HepG2 (cell line): ENCODE results near the gene RRP36. TPM values are rescaled to one million over a fixed set of nuclear protein-coding genes. Genes with fewer than 3 reads are reported as not detected.

Experiments used
- KDM5B ChIP-seq: sonication (generic); formaldehyde crosslinking; IDR thresholded peaks from 2 replicates; pipeline ENCODE4 v1.4.0; 2020; ENCODE audit warnings: missing genetic modification reagents, mild to moderate bottlenecking, borderline replicate concordance
- ONECUT2 ChIP-seq: sonication (generic); formaldehyde crosslinking; IDR thresholded peaks from 2 replicates; pipeline ENCODE4 v1.4.0; 2020; ENCODE audit warnings: missing genetic modification reagents
- PAF1 ChIP-seq: IDR thresholded peaks from 2 replicates; pipeline ENCODE4 v1.6.1; 2016; ENCODE audit warnings: missing genetic modification reagents, missing compliant biosample characterization
- RXRB ChIP-seq: IDR thresholded peaks from 2 replicates; pipeline ENCODE4 v1.6.1; 2016; ENCODE audit warnings: borderline replicate concordance, missing genetic modification reagents, missing compliant biosample characterization
- TP53 ChIP-seq: sonication (generic); formaldehyde crosslinking; conservative IDR thresholded peaks from 2 replicates; pipeline ENCODE4 v1.4.0; 2020; ENCODE audit warnings: missing genetic modification reagents
- ZBTB21 ChIP-seq: sonication (generic); formaldehyde crosslinking; IDR thresholded peaks from 2 replicates; pipeline ENCODE4 v1.4.0; 2020; ENCODE audit warnings: missing genetic modification reagents
- ZNF230 ChIP-seq: sonication (generic); formaldehyde crosslinking; IDR thresholded peaks from 2 replicates; pipeline ENCODE4 v1.4.0; 2020; ENCODE audit warnings: mild to moderate bottlenecking, missing genetic modification reagents
- ZNF253 ChIP-seq: sonication (generic); formaldehyde crosslinking; IDR thresholded peaks from 2 replicates; pipeline ENCODE4 v1.8.0; 2022; ENCODE audit warnings: mild to moderate bottlenecking, missing genetic modification reagents, borderline replicate concordance
- ZNF558 ChIP-seq: sonication (generic); formaldehyde crosslinking; IDR thresholded peaks from 2 replicates; pipeline ENCODE4 v1.9.0; 2022; ENCODE audit warnings: mild to moderate bottlenecking, missing genetic modification reagents, borderline replicate concordance
- ZNF672 ChIP-seq: sonication (generic); formaldehyde crosslinking; IDR thresholded peaks from 2 replicates; pipeline ENCODE4 v1.8.1; 2022; ENCODE audit warnings: missing genetic modification reagents
- ZNF740 ChIP-seq: sonication (generic); formaldehyde crosslinking; IDR thresholded peaks from 2 replicates; pipeline ENCODE4 v1.4.0; 2020; ENCODE audit warnings: missing genetic modification reagents
- polyA plus RNA-seq, 8 experiments: library from polyadenylated mRNA; depleted of rRNA in 3 of 8; stranded (reverse) in 7 of 8; unstranded in 1 of 8; fragments of >200 nt; fragmentation: Illumina TruSeq in 4 of 8; extraction: Trizol in 4 of 8; gene quantifications; 2 replicates each; pipeline versions ENCODE4 v1.2.1 to v1.2.3, GENCODE V29; 2011 to 2016; ENCODE audit warnings: low read depth in 4 of 8, missing spikeins in 1 of 8, mixed read lengths in 1 of 8; ENCODE audit not compliant: insufficient read depth in 1 of 8
- total RNA-seq, 5 experiments: library from RNA; depleted of rRNA; stranded (reverse); fragments of >200 nt; fragmentation: Illumina TruSeq; extraction: Trizol; gene quantifications; 2 replicates each; pipeline ENCODE4 v1.2.3, GENCODE V29; 2016; ENCODE audit warnings: low read depth in 1 of 5
- TF ChIP-seq, protein P1 (sequence below): sonication (generic); formaldehyde crosslinking; IDR thresholded peaks from 2 replicates; pipeline ENCODE4 v1.5.0; 2020; ENCODE audit warnings: mild to moderate bottlenecking, missing genetic modification reagents, borderline replicate concordance
- TF ChIP-seq, protein P2 (sequence below): sonication (generic); formaldehyde crosslinking; IDR thresholded peaks from 2 replicates; pipeline ENCODE4 v1.9.0; 2021; ENCODE audit warnings: mild to moderate bottlenecking, missing genetic modification reagents
- TF ChIP-seq, protein P3 (sequence below): sonication (generic); formaldehyde crosslinking; conservative IDR thresholded peaks from 2 replicates; pipeline ENCODE4 v1.4.0; 2020; ENCODE audit warnings: missing genetic modification reagents

RRP36 gene
- total and polyA plus RNA-seq, 2 of the 13 experiments (the other 11 are each of a cell fraction or from before 2014, with no cell fraction given) = 29.5 to 144 TPM

DNA sequence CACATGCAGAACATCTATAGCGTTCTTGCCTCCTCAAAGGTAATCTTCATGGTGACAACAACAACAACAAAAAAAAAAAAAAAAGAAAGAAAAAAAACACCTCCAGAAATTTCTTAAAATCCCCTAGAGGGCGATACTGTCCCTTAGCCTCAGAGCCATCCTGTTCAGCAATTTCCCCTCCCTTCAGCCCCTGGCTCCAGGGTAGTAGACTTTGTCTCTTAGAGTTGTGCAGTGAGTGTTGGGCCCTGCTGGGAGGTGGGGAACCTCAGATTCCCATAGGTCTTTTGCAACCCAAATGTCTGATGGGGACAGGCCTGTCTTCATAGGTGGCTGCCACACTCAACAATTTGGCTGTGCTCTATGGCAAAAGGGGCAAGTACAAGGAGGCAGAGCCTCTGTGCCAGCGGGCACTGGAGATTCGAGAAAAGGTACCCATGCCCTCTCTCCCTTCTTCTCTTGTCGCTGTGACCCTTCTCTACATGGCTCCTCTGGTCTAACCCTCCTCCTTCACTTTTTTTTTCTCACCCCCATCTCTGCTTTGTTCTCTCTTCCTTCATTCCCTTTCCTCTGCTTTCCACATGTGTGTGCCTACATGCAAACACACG, 48.7 kb downstream of the RRP36 start (continued):
- TF ChIP-seq ZNF740 (CRISPR knock-in tag) (no peak), ONECUT2 (CRISPR knock-in tag) (no peak), RXRB (no peak), TP53 (no peak), ZNF253 (no peak), PAF1 (CRISPR knock-in tag) (no peak), KDM5B (CRISPR knock-in tag) (no peak), ZNF672 (CRISPR knock-in tag) (no peak), ZNF230 (CRISPR knock-in tag) (no peak), ZNF558 (CRISPR knock-in tag) (no peak), ZBTB21 (CRISPR knock-in tag) (no peak)
- TF ChIP-seq, protein P1, sequence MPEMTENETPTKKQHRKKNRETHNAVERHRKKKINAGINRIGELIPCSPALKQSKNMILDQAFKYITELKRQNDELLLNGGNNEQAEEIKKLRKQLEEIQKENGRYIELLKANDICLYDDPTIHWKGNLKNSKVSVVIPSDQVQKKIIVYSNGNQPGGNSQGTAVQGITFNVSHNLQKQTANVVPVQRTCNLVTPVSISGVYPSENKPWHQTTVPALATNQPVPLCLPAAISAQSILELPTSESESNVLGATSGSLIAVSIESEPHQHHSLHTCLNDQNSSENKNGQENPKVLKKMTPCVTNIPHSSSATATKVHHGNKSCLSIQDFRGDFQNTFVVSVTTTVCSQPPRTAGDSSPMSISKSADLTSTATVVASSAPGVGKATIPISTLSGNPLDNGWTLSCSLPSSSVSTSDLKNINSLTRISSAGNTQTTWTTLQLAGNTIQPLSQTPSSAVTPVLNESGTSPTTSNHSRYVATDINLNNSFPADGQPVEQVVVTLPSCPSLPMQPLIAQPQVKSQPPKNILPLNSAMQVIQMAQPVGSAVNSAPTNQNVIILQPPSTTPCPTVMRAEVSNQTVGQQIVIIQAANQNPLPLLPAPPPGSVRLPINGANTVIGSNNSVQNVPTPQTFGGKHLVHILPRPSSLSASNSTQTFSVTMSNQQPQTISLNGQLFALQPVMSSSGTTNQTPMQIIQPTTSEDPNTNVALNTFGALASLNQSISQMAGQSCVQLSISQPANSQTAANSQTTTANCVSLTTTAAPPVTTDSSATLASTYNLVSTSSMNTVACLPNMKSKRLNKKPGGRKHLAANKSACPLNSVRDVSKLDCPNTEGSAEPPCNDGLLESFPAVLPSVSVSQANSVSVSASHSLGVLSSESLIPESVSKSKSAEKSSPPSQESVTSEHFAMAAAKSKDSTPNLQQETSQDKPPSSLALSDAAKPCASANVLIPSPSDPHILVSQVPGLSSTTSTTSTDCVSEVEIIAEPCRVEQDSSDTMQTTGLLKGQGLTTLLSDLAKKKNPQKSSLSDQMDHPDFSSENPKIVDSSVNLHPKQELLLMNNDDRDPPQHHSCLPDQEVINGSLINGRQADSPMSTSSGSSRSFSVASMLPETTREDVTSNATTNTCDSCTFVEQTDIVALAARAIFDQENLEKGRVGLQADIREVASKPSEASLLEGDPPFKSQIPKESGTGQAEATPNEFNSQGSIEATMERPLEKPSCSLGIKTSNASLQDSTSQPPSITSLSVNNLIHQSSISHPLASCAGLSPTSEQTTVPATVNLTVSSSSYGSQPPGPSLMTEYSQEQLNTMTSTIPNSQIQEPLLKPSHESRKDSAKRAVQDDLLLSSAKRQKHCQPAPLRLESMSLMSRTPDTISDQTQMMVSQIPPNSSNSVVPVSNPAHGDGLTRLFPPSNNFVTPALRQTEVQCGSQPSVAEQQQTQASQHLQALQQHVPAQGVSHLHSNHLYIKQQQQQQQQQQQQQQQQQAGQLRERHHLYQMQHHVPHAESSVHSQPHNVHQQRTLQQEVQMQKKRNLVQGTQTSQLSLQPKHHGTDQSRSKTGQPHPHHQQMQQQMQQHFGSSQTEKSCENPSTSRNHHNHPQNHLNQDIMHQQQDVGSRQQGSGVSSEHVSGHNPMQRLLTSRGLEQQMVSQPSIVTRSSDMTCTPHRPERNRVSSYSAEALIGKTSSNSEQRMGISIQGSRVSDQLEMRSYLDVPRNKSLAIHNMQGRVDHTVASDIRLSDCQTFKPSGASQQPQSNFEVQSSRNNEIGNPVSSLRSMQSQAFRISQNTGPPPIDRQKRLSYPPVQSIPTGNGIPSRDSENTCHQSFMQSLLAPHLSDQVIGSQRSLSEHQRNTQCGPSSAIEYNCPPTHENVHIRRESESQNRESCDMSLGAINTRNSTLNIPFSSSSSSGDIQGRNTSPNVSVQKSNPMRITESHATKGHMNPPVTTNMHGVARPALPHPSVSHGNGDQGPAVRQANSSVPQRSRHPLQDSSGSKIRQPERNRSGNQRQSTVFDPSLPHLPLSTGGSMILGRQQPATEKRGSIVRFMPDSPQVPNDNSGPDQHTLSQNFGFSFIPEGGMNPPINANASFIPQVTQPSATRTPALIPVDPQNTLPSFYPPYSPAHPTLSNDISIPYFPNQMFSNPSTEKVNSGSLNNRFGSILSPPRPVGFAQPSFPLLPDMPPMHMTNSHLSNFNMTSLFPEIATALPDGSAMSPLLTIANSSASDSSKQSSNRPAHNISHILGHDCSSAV (CRISPR knock-in tag) = no peak
- TF ChIP-seq, protein P2, sequence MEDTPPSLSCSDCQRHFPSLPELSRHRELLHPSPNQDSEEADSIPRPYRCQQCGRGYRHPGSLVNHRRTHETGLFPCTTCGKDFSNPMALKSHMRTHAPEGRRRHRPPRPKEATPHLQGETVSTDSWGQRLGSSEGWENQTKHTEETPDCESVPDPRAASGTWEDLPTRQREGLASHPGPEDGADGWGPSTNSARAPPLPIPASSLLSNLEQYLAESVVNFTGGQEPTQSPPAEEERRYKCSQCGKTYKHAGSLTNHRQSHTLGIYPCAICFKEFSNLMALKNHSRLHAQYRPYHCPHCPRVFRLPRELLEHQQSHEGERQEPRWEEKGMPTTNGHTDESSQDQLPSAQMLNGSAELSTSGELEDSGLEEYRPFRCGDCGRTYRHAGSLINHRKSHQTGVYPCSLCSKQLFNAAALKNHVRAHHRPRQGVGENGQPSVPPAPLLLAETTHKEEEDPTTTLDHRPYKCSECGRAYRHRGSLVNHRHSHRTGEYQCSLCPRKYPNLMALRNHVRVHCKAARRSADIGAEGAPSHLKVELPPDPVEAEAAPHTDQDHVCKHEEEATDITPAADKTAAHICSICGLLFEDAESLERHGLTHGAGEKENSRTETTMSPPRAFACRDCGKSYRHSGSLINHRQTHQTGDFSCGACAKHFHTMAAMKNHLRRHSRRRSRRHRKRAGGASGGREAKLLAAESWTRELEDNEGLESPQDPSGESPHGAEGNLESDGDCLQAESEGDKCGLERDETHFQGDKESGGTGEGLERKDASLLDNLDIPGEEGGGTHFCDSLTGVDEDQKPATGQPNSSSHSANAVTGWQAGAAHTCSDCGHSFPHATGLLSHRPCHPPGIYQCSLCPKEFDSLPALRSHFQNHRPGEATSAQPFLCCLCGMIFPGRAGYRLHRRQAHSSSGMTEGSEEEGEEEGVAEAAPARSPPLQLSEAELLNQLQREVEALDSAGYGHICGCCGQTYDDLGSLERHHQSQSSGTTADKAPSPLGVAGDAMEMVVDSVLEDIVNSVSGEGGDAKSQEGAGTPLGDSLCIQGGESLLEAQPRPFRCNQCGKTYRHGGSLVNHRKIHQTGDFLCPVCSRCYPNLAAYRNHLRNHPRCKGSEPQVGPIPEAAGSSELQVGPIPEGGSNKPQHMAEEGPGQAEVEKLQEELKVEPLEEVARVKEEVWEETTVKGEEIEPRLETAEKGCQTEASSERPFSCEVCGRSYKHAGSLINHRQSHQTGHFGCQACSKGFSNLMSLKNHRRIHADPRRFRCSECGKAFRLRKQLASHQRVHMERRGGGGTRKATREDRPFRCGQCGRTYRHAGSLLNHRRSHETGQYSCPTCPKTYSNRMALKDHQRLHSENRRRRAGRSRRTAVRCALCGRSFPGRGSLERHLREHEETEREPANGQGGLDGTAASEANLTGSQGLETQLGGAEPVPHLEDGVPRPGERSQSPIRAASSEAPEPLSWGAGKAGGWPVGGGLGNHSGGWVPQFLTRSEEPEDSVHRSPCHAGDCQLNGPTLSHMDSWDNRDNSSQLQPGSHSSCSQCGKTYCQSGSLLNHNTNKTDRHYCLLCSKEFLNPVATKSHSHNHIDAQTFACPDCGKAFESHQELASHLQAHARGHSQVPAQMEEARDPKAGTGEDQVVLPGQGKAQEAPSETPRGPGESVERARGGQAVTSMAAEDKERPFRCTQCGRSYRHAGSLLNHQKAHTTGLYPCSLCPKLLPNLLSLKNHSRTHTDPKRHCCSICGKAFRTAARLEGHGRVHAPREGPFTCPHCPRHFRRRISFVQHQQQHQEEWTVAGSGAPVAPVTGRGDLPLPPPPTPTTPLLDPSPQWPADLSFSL (CRISPR knock-in tag) = no peak
- TF ChIP-seq, protein P3, sequence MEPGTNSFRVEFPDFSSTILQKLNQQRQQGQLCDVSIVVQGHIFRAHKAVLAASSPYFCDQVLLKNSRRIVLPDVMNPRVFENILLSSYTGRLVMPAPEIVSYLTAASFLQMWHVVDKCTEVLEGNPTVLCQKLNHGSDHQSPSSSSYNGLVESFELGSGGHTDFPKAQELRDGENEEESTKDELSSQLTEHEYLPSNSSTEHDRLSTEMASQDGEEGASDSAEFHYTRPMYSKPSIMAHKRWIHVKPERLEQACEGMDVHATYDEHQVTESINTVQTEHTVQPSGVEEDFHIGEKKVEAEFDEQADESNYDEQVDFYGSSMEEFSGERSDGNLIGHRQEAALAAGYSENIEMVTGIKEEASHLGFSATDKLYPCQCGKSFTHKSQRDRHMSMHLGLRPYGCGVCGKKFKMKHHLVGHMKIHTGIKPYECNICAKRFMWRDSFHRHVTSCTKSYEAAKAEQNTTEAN (CRISPR knock-in tag) = no peak
